ENCODE data around the gene PPP6R2. TPM values are rescaled to one million over a fixed set of nuclear protein-coding genes. Genes with fewer than 3 reads are reported as not detected.
"Not testable (repeated sequence)": the region's sequence is repeated elsewhere in the genome, so short reads cannot be mapped to it uniquely, and the experiment has no call there.

PPP6R2 gene
- total and polyA plus RNA-seq, 10 donors, result 23.6 to 76.2 (median 62.1) TPM

DNA sequence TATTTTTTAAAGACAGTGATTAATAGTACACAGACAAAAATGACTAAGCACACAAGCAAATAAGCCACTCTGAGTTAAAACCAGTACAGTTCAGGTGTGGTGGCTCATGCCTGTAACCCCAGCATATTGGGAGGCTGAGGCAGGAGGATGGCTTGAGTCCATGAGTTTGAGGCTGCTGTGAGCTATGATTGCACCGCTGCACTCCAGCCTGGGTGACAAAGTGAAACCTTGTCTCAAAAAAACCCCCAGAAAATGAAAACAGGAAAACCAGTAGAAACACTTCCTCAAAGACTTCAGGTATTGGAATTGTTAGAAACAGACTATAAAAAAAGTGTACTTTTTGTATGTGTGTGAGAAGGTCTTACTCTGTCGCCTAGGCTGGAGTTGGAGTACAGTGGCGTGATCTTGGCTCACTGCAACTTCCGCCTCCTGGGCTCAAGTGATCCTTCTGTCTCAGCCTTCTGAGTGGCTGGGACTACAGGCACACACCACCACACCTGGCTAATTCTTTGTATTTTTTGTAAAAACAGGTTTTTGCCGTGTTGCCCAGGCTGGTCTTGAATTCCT lies 33.0 kb downstream of the PPP6R2 start:
- Histone ChIP-seq H3K27ac (peak overlapping the region in 3 of 8 donors; percentile 21 to 41 (median 41)), H3K27me3 (replicated peaks in 1 of 7) (no peaks in the 10 kb centered on the region), H3K4me1 (peaks cover 0 to 23% (median 5%) of the 10 kb centered on the region in 6 donors), H3K36me3 (peaks cover 2 to 99% (median 40%) of the 10 kb centered on the region in 6 donors), H3K4me3 (no peak overlapping the region), H3K9me3 (no peaks in the 10 kb centered on the region)
- TF ChIP-seq, protein P1, sequence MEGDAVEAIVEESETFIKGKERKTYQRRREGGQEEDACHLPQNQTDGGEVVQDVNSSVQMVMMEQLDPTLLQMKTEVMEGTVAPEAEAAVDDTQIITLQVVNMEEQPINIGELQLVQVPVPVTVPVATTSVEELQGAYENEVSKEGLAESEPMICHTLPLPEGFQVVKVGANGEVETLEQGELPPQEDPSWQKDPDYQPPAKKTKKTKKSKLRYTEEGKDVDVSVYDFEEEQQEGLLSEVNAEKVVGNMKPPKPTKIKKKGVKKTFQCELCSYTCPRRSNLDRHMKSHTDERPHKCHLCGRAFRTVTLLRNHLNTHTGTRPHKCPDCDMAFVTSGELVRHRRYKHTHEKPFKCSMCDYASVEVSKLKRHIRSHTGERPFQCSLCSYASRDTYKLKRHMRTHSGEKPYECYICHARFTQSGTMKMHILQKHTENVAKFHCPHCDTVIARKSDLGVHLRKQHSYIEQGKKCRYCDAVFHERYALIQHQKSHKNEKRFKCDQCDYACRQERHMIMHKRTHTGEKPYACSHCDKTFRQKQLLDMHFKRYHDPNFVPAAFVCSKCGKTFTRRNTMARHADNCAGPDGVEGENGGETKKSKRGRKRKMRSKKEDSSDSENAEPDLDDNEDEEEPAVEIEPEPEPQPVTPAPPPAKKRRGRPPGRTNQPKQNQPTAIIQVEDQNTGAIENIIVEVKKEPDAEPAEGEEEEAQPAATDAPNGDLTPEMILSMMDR (IDR thresholded peaks at IDR 0.05 in 8 of 11, conservative IDR thresholded peaks at IDR 0.05 in 3 of 11), result no peak
- TF ChIP-seq POLR2A (IDR thresholded peaks at IDR 0.05) (no peak), POLR2AphosphoS5 (IDR thresholded peaks at IDR 0.05) (no peak)
- intact Hi-C loops (cut with DNase I; ENCODE audit: low total_unique reads), result no loop called here
- peak; percentile 25 for DNase-seq
- 50 to 62% (median 55%) methylated on average over 5 of the region's 5 CpGs for WGBS, 5 donors

DNA sequence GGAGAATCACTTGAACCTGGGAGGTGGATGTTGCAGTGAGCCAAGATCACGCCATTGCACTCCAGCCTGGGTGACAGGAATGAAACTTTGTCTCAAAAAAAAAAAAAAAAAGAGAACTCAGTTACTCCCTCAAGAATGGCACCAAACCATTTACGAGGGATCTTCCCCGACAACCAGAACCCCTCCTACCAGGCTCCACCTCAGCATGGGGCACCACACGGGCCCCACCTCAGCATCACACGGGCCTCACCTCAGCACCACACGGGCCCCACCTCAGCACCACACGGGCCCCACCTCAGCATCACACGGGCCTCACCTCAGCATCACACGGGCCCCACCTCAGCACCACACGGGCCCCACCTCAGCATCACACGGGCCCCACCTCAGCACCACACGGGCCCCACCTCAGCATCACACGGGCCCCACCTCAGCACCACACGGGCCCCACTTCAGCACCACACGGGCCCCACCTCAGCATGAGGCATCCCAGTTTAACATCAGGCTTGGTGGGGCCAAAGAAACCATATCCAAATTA lies 38.0 kb downstream of the PPP6R2 start:
- H3K4me3 ChIP-seq; intact Hi-C loops (cut with DNase I; ENCODE audit: low total_unique reads); H3K9me3 ChIP-seq; H3K27me3 ChIP-seq (replicated peaks in 1 of 7): not testable (repeated sequence)
- WGBS, 5 donors, result 83 to 95% (median 88%) methylated on average over 12 to 15 of the region's 15 CpGs
- Histone ChIP-seq H3K27ac (peak overlapping the region in 4 of 8 donors; percentile 22 to 63 (median 49)), H3K4me1 (peaks cover 0 to 24% (median 10%) of the 10 kb centered on the region in 6 donors), H3K36me3 (peaks cover 0 to 80% (median 9%) of the 10 kb centered on the region in 6 donors)
- DNase-seq, result peak; percentile 33

DNA sequence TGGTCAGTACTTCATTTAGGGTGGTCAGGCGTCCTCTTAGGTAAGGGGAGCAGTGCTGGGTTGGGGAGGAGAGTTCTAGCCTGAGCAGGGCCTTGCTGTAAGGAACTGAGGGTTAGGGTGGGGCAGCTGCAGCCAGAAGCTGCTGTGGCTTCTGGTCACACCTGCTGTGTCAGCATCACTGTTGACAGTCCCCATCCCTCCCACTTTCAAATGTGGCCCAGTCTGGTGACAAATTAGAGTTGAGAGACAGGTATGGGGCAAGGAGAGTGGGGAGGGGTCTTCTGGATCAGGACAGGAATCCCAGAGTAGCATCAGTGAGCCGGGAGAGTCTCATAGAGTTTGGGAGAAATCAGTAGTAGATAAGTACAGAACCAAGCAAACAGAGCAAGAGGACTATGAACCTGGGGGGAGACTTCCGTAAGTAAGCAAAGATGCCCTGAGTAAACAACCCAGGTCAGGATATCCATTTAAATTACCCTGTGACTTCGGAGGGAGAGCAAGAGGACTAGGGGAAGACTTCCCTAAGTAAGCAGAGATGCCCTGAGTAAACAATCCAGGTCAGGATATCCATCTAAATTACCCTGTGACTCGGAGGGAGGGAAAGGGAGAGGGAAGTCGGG lies 53.7 kb downstream of the PPP6R2 start:
- TF ChIP-seq POLR2A (IDR thresholded peaks at IDR 0.05), result no peak
- TF ChIP-seq, protein P1 (IDR thresholded peaks at IDR 0.05 in 8 of 11, conservative IDR thresholded peaks at IDR 0.05 in 3 of 11), result no peak
- TF ChIP-seq POLR2AphosphoS5 (IDR thresholded peaks at IDR 0.05), result no peak
- H3K27me3 ChIP-seq (replicated peaks in 1 of 7), result no peaks in the 10 kb centered on the region
- H3K36me3 ChIP-seq, result peaks cover 0 to 83% (median 24%) of the 10 kb centered on the region in 6 donors
- no peak for DNase-seq
- H3K4me3 ChIP-seq, result no peak overlapping the region
- intact Hi-C loops (cut with DNase I; ENCODE audit: low total_unique reads), result no loop called here
- 80 to 88% (median 87%) methylated on average over 6 of the region's 6 CpGs for WGBS, 5 donors
- H3K9me3 ChIP-seq, result no peaks in the 10 kb centered on the region
- peak overlapping the region in 2 of 8 donors; percentile 14 to 28 for H3K27ac ChIP-seq
- peaks cover 11 to 52% (median 25%) of the 10 kb centered on the region in 6 donors for H3K4me1 ChIP-seq

- Histone ChIP-seq H3K27ac (peak overlapping the region in 1 of 8 donors; percentile 85), H3K4me1 (peaks cover 11 to 59% (median 25%) of the 10 kb centered on the region in 6 donors), H3K36me3 (peaks cover 0 to 83% (median 24%) of the 10 kb centered on the region in 6 donors)
- intact Hi-C loops (cut with DNase I; ENCODE audit: low total_unique reads); H3K4me3 ChIP-seq; H3K9me3 ChIP-seq; DNase-seq; H3K27me3 ChIP-seq (replicated peaks in 1 of 7): not testable (repeated sequence)
- WGBS, 5 donors, result 74 to 87% (median 84%) methylated on average over 2 to 4 of the region's 4 CpGs
These were observed 54.4 kb downstream of the PPP6R2 start for GRCh38 chr22:50397371-50398060.

Data from spleen (tissue), 11 donors.